Measurements from ENCODE around the gene PAPPA2.

Gene PAPPA2

GRCh38 chr1:176826265-176826664 lies 363.3 kb downstream of the PAPPA2 start:
- DNase-seq = no peak

- DNase-seq = no peak
Measured at GRCh38 chr1:176829261-176829660, 366.3 kb downstream of the PAPPA2 start.

GRCh38 chr1:176831150-176831549 lies 368.2 kb downstream of the PAPPA2 start:
- no peak for DNase-seq

GRCh38 chr1:176837708-176838107 lies 374.7 kb downstream of the PAPPA2 start:
- DNase-seq = no peak

- DNase-seq = no peak
Measured at GRCh38 chr1:176838276-176838995, 375.5 kb downstream of the PAPPA2 start.

GRCh38 chr1:176839216-176839615 lies 376.2 kb downstream of the PAPPA2 start:
- no peak for DNase-seq

GRCh38 chr1:176841238-176841637 lies 378.3 kb downstream of the PAPPA2 start:
- no peak for DNase-seq

- peak in 1 of 2 experiments; percentile 36 for DNase-seq
Measured at GRCh38 chr1:176843352-176844297, 380.6 kb downstream of the PAPPA2 start.

GRCh38 chr1:176847052-176847451 lies 384.1 kb downstream of the PAPPA2 start:
- DNase-seq = no peak

GRCh38 chr1:176849281-176849680 lies 386.3 kb downstream of the PAPPA2 start:
- DNase-seq = no peak

GRCh38 chr1:176850871-176851270 lies 387.9 kb downstream of the PAPPA2 start:
- no peak for DNase-seq

- DNase-seq = no peak
Measured at GRCh38 chr1:176852124-176852523, 389.1 kb downstream of the PAPPA2 start.

- DNase-seq = no peak
Measured at GRCh38 chr1:176853503-176853902, 390.5 kb downstream of the PAPPA2 start.

- DNase-seq = no peak
Measured at GRCh38 chr1:176854121-176854520, 391.1 kb downstream of the PAPPA2 start.

GRCh38 chr1:176854758-176855745 lies 392.1 kb downstream of the PAPPA2 start:
- no peak for DNase-seq

- no peak for DNase-seq
Measured at GRCh38 chr1:176857632-176858031, 394.7 kb downstream of the PAPPA2 start.

- no peak for DNase-seq
Measured at GRCh38 chr1:176858433-176858916, 395.5 kb downstream of the PAPPA2 start.

GRCh38 chr1:176863613-176864012 lies 400.6 kb downstream of the PAPPA2 start:
- no peak for DNase-seq

GRCh38 chr1:176864211-176864610 lies 401.2 kb downstream of the PAPPA2 start:
- no peak for DNase-seq

GRCh38 chr1:176866011-176866714 lies 403.2 kb downstream of the PAPPA2 start:
- no peak for DNase-seq

GRCh38 chr1:176869577-176869976 lies 406.6 kb downstream of the PAPPA2 start:
- no peak for DNase-seq

- no peak for DNase-seq
Measured at GRCh38 chr1:176876966-176877515, 414.1 kb downstream of the PAPPA2 start.
